Fibroblast of lung (primary cell): Measurements from ENCODE around the gene PLK3.

Experiments
- EZH2 ChIP-seq: IDR thresholded peaks from 2 replicates; pipeline ENCODE4 v1.5.1; 2012; ENCODE audit warnings: low read length, control low read depth, mild to moderate bottlenecking; ENCODE audit errors: missing control alignments
- TF ChIP-seq, protein P1 (sequence below), 2 donors: IDR thresholded peaks in 1 of 2; conservative IDR thresholded peaks in 1 of 2; 1 replicate in 1 of 2; 2 replicates in 1 of 2; pipeline ENCODE4 v1.5.1; 2011 to 2012; ENCODE audit warnings: low read length in 2 of 2, control low read depth in 1 of 2, inconsistent platforms in 1 of 2, low read depth in 1 of 2, mild to moderate bottlenecking in 1 of 2

DNA sequence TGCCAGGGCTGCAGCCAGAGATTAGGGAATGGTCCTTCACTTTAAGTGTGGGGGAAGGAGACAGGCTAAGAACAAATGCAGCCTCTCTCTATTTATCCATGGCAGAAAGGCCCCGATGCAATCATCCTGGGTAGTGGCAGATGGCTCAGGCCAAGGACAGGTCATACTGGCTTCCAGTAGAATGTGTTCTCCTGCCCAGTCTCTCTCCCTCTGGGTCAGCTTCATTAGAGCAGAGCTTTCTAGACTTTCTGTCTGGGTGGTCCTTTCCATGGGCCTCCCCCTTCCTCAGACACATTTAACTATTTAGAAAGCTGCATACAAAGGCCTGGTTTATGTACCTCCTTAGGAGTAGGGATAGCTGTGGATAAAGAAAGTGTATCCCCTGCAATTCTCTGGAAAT, 47.7 kb downstream of the PLK3 start:
- TF ChIP-seq, protein P1, sequence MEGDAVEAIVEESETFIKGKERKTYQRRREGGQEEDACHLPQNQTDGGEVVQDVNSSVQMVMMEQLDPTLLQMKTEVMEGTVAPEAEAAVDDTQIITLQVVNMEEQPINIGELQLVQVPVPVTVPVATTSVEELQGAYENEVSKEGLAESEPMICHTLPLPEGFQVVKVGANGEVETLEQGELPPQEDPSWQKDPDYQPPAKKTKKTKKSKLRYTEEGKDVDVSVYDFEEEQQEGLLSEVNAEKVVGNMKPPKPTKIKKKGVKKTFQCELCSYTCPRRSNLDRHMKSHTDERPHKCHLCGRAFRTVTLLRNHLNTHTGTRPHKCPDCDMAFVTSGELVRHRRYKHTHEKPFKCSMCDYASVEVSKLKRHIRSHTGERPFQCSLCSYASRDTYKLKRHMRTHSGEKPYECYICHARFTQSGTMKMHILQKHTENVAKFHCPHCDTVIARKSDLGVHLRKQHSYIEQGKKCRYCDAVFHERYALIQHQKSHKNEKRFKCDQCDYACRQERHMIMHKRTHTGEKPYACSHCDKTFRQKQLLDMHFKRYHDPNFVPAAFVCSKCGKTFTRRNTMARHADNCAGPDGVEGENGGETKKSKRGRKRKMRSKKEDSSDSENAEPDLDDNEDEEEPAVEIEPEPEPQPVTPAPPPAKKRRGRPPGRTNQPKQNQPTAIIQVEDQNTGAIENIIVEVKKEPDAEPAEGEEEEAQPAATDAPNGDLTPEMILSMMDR (conservative IDR thresholded peaks at IDR 0.05 in 1 of 2, IDR thresholded peaks at IDR 0.05 in 1 of 2; ENCODE audit: low read depth in 1 of 2, low read length in 2 of 2): no peak
- TF ChIP-seq EZH2: no peak
